Loucy (cell line): ENCODE results near the gene TMEM42.

Experiments used
- H2AFZ ChIP-seq: fragments of 200-600 bp; sonication (generic); 2 replicates; pipeline ENCODE4 v1.6.0; 2016; ENCODE audit warnings: antibody characterized with exemption, mild to moderate bottlenecking, low read length, moderate library complexity
- H3F3A ChIP-seq: fragments of 200-600 bp; 2 replicates; pipeline ENCODE4 v1.6.0; 2016; ENCODE audit warnings: antibody characterized with exemption, low read depth, mild to moderate bottlenecking
- H3K27me3 ChIP-seq: fragments of 200-600 bp; sonication (generic); 2 replicates; pipeline ENCODE4 v1.6.1; 2014; ENCODE audit warnings: low read length, mild to moderate bottlenecking; ENCODE audit not compliant: insufficient read depth, poor library complexity, severe bottlenecking
- H3K36me3 ChIP-seq: fragments of 200-600 bp; sonication (generic); 2 replicates; pipeline ENCODE4 v1.6.1; 2016; ENCODE audit warnings: low read length; ENCODE audit not compliant: insufficient read depth
- H3K4me1 ChIP-seq: fragments of 200-600 bp; sonication (generic); 2 replicates; pipeline ENCODE4 v1.5.1; 2014; ENCODE audit warnings: low read length, mild to moderate bottlenecking; ENCODE audit not compliant: insufficient read depth, poor library complexity, severe bottlenecking
- H3K4me2 ChIP-seq: fragments of 200-600 bp; sonication (generic); 2 replicates; pipeline ENCODE4 v1.6.0; 2014; ENCODE audit warnings: antibody characterized with exemption, low read length, low read depth, mild to moderate bottlenecking; ENCODE audit not compliant: poor library complexity, severe bottlenecking
- H3K4me3 ChIP-seq: fragments of 200-600 bp; sonication (generic); 2 replicates; pipeline ENCODE4 v1.5.1; 2014; ENCODE audit warnings: low read length, mild to moderate bottlenecking, mixed read lengths; ENCODE audit not compliant: poor library complexity, severe bottlenecking
- H3K79me2 ChIP-seq: fragments of 200-600 bp; sonication (generic); 2 replicates; pipeline ENCODE4 v1.6.1; 2014; ENCODE audit warnings: low read length; ENCODE audit not compliant: insufficient read depth
- H3K9ac ChIP-seq: fragments of 200-600 bp; sonication (generic); 2 replicates; pipeline ENCODE4 v1.6.0; 2014; ENCODE audit warnings: mild to moderate bottlenecking, low read depth, low read length, moderate library complexity; ENCODE audit not compliant: poor library complexity, severe bottlenecking
- H3K9me2 ChIP-seq: fragments of 200-600 bp; sonication (generic); replicated peaks from 2 replicates; pipeline ENCODE4 v1.6.1; 2016; ENCODE audit warnings: low read depth, low read length, mixed read lengths
- H3K9me3 ChIP-seq: fragments of 200-600 bp; sonication (generic); 2 replicates; pipeline ENCODE4 v1.6.1; 2014; ENCODE audit warnings: mild to moderate bottlenecking, antibody characterized with exemption, low read length, low read depth; ENCODE audit not compliant: insufficient read depth
- H4K20me1 ChIP-seq: fragments of 200-600 bp; sonication (generic); 2 replicates; pipeline ENCODE4 v1.6.0; 2014; ENCODE audit warnings: antibody characterized with exemption, low read length, mild to moderate bottlenecking; ENCODE audit not compliant: insufficient read depth, poor library complexity, severe bottlenecking
- CTCF ChIP-seq: fragments of 200-600 bp; sonication (generic); conservative IDR thresholded peaks from 2 replicates; pipeline ENCODE4 v1.5.1; 2014; ENCODE audit warnings: mild to moderate bottlenecking, antibody characterized with exemption, low read length
- EZH2phosphoT487 ChIP-seq: fragments of 200-600 bp; IDR thresholded peaks from 2 replicates; pipeline ENCODE4 v1.6.1; 2018; ENCODE audit warnings: antibody characterized with exemption, mild to moderate bottlenecking, moderate library complexity, borderline replicate concordance

The TMEM42 gene

GRCh38 chr3:44899683-44900367 is 38.1 kb downstream of the TMEM42 start:
- Histone ChIP-seq H3K4me3 (no peak overlapping the region), H3K9me2 (no peaks in the 10 kb centered on the region), H3K79me2 (no peaks in the 10 kb centered on the region), H3K4me2 (no peak overlapping the region), H3F3A (no peaks in the 10 kb centered on the region), H3K9me3 (no peaks in the 10 kb centered on the region), H2AFZ (no peak overlapping the region), H3K36me3 (no peaks in the 10 kb centered on the region), H3K27me3 (no peaks in the 10 kb centered on the region), H3K9ac (no peak overlapping the region), H3K4me1 (no peaks in the 10 kb centered on the region), H4K20me1 (no peaks in the 10 kb centered on the region)
- TF ChIP-seq EZH2phosphoT487 (no peak), CTCF (no peak)

GRCh38 chr3:44902628-44903027 is 40.9 kb downstream of the TMEM42 start:
- Histone ChIP-seq H3K9ac (no peak overlapping the region), H3F3A (no peaks in the 10 kb centered on the region), H3K4me2 (no peak overlapping the region), H2AFZ (no peak overlapping the region), H3K9me2 (no peaks in the 10 kb centered on the region), H3K79me2 (no peaks in the 10 kb centered on the region), H3K4me3 (no peak overlapping the region), H4K20me1 (no peaks in the 10 kb centered on the region), H3K4me1 (no peaks in the 10 kb centered on the region), H3K36me3 (no peaks in the 10 kb centered on the region), H3K9me3 (peaks cover 8% of the 10 kb centered on the region; the same call in 1 of the 2 replicates), H3K27me3 (no peaks in the 10 kb centered on the region)
- TF ChIP-seq CTCF (no peak), EZH2phosphoT487 (no peak)

GRCh38 chr3:44903314-44903713 is 41.6 kb downstream of the TMEM42 start:
- H3K36me3 ChIP-seq, result no peaks in the 10 kb centered on the region
- H3K9me2 ChIP-seq, result no peaks in the 10 kb centered on the region
- no peak for TF ChIP-seq EZH2phosphoT487
- TF ChIP-seq CTCF, result no peak
- H3F3A ChIP-seq, result no peaks in the 10 kb centered on the region
- no peaks in the 10 kb centered on the region for H3K79me2 ChIP-seq
- peaks cover 8% of the 10 kb centered on the region; the same call in 1 of the 2 replicates for H3K9me3 ChIP-seq
- H3K4me3 ChIP-seq, result no peak overlapping the region
- no peak overlapping the region for H2AFZ ChIP-seq
- no peaks in the 10 kb centered on the region for H3K4me1 ChIP-seq
- no peaks in the 10 kb centered on the region for H4K20me1 ChIP-seq
- no peak overlapping the region for H3K4me2 ChIP-seq
- no peak overlapping the region for H3K9ac ChIP-seq
- no peaks in the 10 kb centered on the region for H3K27me3 ChIP-seq
